NCI-H510A (cell line): Measurements from ENCODE around the gene DACH1.

Source experiments
- DNase-seq: peaks from one replicate; lab custom pipeline; 2025; lab: John Stamatoyannopoulos, UW

Gene DACH1

DNA sequence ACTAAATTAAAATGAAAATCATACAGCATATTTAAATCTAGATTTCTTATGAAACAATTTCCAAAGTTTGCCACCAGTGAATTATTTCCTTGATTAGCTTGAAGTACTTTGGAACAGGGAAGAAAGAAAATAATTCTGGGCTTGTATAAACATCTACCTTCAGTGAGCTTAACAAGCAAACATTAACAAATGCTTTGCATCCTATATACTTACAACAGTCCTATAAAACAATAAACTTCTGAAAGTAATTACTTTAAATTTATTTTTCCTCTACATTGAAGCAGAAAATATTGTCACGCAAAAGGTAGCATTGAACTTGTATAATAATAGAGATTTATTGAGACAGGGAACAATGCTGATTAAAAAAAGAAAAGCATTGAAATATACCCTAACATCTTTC lies 164.8 kb downstream of the DACH1 start:
- DNase-seq: no peak

DNA sequence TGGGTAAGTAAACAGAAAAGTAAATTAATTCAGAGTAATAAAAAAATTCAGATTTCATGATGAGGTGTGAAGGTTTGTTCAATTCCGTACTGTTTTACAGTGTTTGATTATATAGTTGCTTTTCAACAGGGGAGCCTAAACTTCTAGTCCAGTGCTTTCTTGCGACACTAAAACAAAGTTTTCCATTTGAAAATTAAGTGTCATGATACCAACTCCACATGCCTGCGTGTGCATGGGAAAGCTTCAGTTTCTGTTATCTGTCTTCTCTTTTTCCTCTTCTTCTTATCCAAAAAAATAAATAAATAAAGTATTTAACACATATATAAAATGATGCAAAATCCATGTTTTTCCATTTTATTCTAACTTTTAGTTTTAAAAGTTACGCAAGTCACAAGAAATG lies 165.3 kb downstream of the DACH1 start:
- DNase-seq: no peak

DNA sequence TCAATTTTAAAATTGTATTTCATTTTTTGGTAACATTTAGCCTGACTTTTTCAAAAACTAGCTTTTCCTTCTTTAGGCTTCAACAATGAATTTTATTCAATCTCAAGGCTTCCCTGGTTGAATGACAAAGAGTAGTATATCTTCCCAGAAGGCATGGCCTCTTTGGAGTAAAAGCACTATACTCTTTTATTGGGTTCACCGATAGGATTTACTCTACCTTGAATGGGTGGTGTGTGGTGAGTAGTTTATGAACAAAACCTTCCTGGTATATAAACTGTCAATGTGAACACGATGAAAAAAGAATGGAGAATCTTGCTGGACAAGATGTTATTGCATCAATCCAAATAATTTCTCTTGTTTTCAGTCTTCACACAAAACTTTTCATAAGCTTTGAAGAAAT lies 167.7 kb downstream of the DACH1 start:
- no peak for DNase-seq

GRCh38 chr13:71695662-71696061 lies 171.3 kb downstream of the DACH1 start:
- DNase-seq: no peak

- DNase-seq: no peak
Observed at GRCh38 chr13:71685072-71685471, 181.9 kb downstream of the DACH1 start.

DNA sequence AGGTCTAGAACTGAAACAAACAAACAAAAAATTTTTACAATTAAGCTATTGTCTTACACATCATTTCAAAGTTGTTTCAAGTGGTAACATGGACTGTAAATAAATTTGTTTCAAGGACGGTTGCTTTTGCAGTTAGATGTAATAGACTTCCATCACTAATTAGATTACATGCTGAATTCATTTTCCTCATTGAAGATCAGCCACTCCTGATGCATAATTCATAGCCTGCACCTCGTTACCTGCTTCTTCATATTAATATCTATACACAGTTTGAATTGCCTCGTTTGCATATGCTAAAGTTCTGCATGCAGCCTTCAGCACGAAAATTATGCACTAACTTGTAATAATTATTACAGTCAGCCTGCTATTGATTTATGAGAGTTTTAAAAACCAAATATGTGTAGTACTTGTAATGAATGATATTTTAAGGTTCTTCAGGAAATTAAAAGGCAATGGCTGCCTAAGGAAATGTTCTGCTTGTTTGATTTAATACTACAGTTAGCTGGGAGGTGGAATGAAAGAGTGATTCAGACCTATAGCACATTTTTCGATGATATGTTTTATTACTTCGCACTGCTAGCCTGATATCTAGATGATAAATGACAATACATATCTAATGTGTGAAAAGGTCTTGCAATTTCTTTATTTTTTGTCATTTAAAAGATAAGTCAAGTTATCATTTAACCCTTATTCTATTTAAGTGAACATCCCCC lies 184.9 kb downstream of the DACH1 start:
- DNase-seq: no peak

DNA sequence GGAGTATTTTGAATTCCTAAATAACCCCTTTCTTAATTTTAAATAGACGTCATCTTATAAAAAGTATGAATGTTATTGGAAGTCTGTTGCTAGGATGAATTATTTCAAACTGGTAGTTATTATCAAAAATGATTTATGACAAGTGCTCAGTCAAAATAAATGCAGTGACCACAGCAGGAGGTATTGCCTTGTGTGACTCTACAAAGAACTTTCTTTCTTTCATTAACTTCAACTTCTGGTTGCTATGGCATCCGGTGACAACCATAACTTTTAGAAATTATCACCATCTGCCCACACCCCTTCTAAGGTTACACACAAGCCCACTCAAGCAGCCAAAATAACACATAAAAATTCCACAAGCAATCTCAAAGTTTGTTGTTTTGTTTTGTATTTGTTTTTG lies 189.9 kb downstream of the DACH1 start:
- DNase-seq: no peak

DNA sequence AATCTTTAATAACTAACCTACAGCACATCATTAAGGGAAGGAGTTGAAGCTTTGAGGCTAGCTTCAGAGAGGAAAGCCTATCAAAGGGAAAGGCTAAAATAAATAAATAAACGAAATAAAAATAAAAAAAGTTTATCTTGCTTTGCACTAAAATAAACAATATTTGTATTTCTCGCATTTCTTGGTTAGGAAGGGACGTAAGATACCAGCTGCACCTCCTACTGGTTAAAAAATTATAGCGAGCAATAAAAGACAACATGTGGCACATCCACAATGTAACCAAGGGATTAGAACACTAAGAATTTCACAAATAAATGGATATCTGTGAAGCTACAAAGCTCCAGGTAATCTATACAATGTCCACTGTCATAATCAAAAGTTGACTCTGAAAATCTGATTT lies 194.5 kb downstream of the DACH1 start:
- no peak for DNase-seq

DNA sequence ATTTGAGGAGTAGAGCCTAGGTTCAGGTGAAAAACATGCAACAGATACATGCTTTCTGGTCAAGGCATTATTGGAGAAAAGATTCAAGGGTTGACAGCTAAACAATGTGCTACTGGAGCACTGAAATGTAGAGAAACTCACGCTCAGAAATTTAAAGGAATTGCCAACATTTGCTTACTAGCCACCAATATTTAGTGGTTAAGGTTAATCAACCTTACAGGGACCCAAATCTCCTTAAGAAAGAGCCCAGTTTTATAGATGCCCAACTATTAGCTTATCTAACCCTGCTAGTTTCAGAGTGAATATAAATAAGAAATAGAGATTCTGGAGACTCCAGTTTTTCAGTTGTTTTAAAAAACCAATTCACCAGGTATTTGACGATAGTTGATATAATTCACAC lies 203.6 kb downstream of the DACH1 start:
- DNase-seq: no peak

- no peak for DNase-seq
Observed at GRCh38 chr13:71661921-71662320, 205.1 kb downstream of the DACH1 start.

- DNase-seq: no peak
Observed at GRCh38 chr13:71659404-71659803, 207.6 kb downstream of the DACH1 start.

- no peak for DNase-seq
Observed at GRCh38 chr13:71645467-71645866, 221.5 kb downstream of the DACH1 start.

- no peak for DNase-seq
Observed at GRCh38 chr13:71644579-71644978, 222.4 kb downstream of the DACH1 start.

GRCh38 chr13:71643448-71643860 lies 223.6 kb downstream of the DACH1 start:
- DNase-seq: no peak

GRCh38 chr13:71638751-71639150 lies 228.3 kb downstream of the DACH1 start:
- no peak for DNase-seq

DNA sequence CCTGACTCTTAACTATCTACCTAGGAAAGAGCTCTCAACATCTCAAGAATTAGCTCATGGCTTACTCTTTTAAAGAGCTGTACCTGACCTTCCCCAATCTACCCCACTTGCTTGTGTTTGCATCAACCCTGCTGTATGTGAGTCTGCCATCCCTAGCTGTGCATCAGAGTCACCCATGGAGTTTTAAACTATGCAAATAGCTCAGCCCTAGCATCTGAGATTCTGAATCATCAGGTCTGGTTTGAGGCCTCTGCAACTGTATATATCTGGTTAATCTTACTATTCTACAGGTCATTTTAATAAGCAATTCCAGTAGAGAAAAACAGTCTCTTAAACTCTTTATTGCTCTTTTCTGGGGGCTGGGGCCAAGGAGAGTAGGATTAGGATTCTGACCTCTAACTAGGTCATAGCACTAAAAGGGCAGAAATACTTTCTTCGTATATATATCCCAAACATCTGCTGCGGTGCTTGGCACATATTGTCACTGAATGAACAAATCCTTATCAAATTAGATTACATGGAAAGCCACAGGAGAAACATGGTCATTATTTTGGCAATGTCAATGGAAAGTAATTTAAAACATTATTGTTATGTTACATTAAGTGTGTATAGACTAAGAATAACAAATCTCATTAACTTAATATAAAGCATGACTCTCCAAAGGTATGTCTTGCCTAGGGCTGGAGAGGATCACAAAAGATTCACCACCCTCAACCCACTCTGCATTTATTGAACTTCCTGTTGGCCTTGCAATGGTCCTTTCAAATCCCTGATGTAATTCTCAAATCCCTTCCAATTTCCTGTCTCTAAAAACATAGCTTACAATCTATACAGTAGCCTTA lies 232.2 kb downstream of the DACH1 start:
- DNase-seq: no peak

GRCh38 chr13:71634182-71634581 lies 232.8 kb downstream of the DACH1 start:
- no peak for DNase-seq

DNA sequence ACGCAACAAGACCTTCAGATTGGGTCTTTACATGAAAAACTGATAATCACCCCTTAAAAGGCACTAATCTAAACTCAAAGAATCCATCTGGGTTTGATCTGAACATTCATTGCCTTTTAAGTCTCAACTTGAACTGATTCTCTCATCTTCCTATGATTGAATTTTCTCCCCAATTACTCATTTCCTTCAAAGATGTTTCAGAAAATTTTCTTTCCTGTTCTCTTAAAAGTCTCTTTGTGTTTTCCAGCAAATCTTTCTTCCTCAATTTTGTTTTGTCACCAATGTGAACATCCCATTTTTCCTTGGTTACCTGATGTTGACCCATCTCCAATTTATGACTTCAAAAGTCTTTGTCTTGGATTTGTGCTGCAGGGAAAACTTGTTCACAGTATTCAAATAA lies 234.3 kb downstream of the DACH1 start:
- DNase-seq: no peak

- DNase-seq: no peak
Observed at GRCh38 chr13:71632206-71632605, 234.8 kb downstream of the DACH1 start.

GRCh38 chr13:71629167-71629566 lies 237.8 kb downstream of the DACH1 start:
- no peak for DNase-seq

DNA sequence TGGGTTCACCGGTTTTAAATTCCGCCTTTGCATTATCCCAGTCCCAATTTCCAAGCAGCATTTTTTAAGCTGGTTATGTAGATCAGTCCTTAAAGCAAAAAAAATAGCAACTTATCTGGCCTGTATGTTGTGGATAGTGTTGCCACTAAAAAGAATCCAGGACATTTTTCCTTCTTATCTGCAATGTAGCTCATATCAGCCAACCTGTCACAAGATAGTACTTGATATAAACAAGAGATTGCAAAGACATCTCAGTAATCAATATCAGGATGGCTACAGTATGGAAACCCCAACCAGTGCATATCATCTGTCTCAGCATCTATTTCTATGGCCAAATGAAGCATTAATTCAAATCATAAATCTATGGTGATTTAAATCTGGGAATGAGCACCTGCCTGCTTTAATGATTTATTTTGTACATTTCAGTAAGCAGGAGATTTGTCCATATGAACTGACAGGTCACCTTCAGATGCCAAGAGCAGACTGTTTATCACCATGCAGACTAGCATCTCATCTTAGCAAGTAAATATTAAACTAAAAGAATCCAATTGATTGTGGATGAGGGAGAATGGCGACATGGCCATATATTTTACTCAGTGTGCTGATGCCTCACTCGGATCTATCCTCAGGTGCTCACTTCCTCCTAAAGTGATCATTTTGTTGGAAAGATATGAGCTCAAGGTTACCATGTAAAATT lies 240.4 kb downstream of the DACH1 start:
- no peak for DNase-seq

GRCh38 chr13:71625694-71626093 lies 241.3 kb downstream of the DACH1 start:
- DNase-seq: no peak
